ENCODE data around the gene UBR4. TPM values are rescaled to one million over a fixed set of nuclear protein-coding genes. Genes with fewer than 3 reads are reported as not detected.
A peak's percentile ranks its signal among the peaks of the same experiment; 100 is the strongest.

Gene UBR4
- total and polyA plus RNA-seq, 2 of the 8 experiments (the other 6 are each of a cell fraction or from before 2014, with no cell fraction given) = 139 to 152 TPM

DNA sequence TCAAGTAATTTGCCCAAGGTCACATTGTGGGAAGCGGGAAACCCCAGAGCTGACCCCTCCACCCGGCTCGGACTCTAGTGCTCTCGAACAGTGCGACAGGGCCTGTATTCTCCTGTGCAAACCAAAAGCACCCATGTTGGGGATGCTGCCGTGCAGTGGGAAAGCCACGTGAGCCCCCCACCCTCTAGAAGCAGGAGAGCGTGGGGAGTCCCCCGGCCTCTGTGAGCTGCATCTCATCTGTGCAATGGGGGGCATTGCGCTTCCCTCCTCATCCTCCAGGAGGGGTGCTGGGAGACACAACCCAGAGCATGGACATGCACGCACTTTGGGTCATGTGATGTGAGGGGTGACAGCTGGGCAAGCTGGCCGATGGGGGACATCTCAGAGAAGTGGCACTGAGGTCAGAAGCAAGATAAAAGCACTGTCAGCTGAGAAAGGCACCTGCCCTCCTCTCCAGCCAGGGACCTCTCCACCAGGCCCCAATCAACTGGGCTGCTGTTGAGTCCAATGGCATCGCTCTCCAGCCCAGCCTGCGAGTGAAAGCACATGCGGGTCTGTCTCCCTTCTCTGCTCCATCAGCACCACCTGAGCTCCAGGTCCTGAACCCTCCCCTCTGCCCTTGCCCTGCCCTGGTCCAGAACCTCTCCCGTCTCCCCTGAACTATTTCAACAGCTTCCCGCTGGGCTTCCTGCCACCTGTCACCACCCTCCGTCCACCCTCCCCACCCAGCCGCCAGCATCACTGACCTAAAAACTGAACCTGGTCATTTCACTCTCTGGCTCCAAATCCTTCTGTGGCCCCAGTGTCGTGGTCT lies 177.2 kb downstream of the UBR4 start:
- DNase-seq (ENCODE audit: low read depth in 1 of 2, low spot score in 2 of 2) = no peak
- no peaks in the 10 kb centered on the region for H3K9me3 ChIP-seq (ENCODE audit: insufficient read depth in 2 of 2, low read depth in 1 of 2, low read length in 1 of 2)
- no peaks in the 10 kb centered on the region for H3K79me2 ChIP-seq (ENCODE audit: control insufficient read depth in 1 of 2, insufficient read depth in 2 of 2, low read length in 2 of 2)
- no peaks in the 10 kb centered on the region for H3K79me1 ChIP-seq (ENCODE audit: low read depth, low read length)
- no peak overlapping the region for H2AFZ ChIP-seq (ENCODE audit: low read length)
- H4K5ac ChIP-seq (ENCODE audit: insufficient read length, low read depth, low read length) = no peak overlapping the region
- no peak overlapping the region for H3K14ac ChIP-seq (ENCODE audit: insufficient read length)
- POLR2A ChIA-PET (ENCODE audit: partially characterized antibody) = interaction anchor here (1.5 kb wide), 1 partner anchor 76 kb away, joined by 6 read pairs; the partner anchor contains the start of gene IFFO2
- H3K4me3 ChIP-seq (ENCODE audit: extremely low read depth in 1 of 4, insufficient read depth in 2 of 4, low read depth in 3 of 4, low read length in 4 of 4) = no peak overlapping the region
- H3K36me3 ChIP-seq (ENCODE audit: control insufficient read depth in 2 of 4, insufficient read depth in 4 of 4, low read length in 3 of 4) = no peaks in the 10 kb centered on the region
- H3K9ac ChIP-seq (replicated peaks in 1 of 4; ENCODE audit: extremely low read depth in 1 of 4, low read depth in 3 of 4, low read length in 3 of 4) = no peak overlapping the region
- CTCF ChIA-PET (ENCODE audit: partially characterized antibody) = interaction anchor here (1.0 to 1.8 kb wide), 11 partner anchors 8 to 149 kb away, joined by 3 to 7 read pairs (median 4); no protein-coding TSS in a partner anchor
- no peaks in the 10 kb centered on the region for H4K20me1 ChIP-seq (replicated peaks in 1 of 2; ENCODE audit: control insufficient read depth in 1 of 2, insufficient read depth in 2 of 2, low read length in 2 of 2)
- H2BK15ac ChIP-seq (ENCODE audit: low read length) = no peak overlapping the region
- no peak overlapping the region for H3K4me2 ChIP-seq (ENCODE audit: insufficient read depth in 1 of 2, low read depth in 2 of 2, low read length in 2 of 2)
- H3K27ac ChIP-seq (ENCODE audit: low read depth, low read length) = no peak overlapping the region
- no peak overlapping the region for H4K91ac ChIP-seq (replicated peaks; ENCODE audit: insufficient read length, low read length)
- H3K18ac ChIP-seq (ENCODE audit: extremely low read depth, low read length) = no peak overlapping the region
- 0 out of 2 replicates have a peak overlapping the region, but pooled peaks have one; percentile 30 for H2BK5ac ChIP-seq (ENCODE audit: low read depth, low read length)
- H3K56ac ChIP-seq (replicated peaks; ENCODE audit: insufficient read length, low read depth, low read length) = no peak overlapping the region
- no peak overlapping the region for H3K23ac ChIP-seq (ENCODE audit: insufficient read length)
- H2BK20ac ChIP-seq (ENCODE audit: low read length) = no peak overlapping the region
- 81% methylated on average over 20 of the region's 20 CpGs; no CpG with 5 or more reads in 1 of the 2 experiments for WGBS, 2 experiments (ENCODE audit: extremely low coverage in 1 of 2, insufficient coverage in 1 of 2, insufficient read length in 1 of 2, insufficient replicate concordance in 2 of 2, low coverage in 1 of 2, low lambda C conversion rate in 2 of 2, missing lambda C conversion rate in 1 of 2)
- no peaks in the 10 kb centered on the region; a peak in 1 of 7 replicates for H3K27me3 ChIP-seq (replicated peaks in 1 of 4; ENCODE audit: control insufficient read depth in 3 of 4, extremely low read depth in 1 of 4, insufficient read depth in 3 of 4, low read length in 3 of 4)
- no peak overlapping the region for H3K4ac ChIP-seq (replicated peaks; ENCODE audit: insufficient read length, low read depth, low read length)
- H2AK5ac ChIP-seq (ENCODE audit: low read depth, low read length) = no peak overlapping the region
- H4K8ac ChIP-seq (ENCODE audit: extremely low read depth, insufficient read depth, low read length) = peak overlapping the region; percentile 77
- peaks cover 0 to 2% (median 0%) of the 10 kb centered on the region in 4 experiments; a peak in 4 of 7 replicates for H3K4me1 ChIP-seq (replicated peaks in 1 of 4; ENCODE audit: control insufficient read depth in 3 of 4, insufficient read depth in 4 of 4, low read length in 3 of 4)
- 0 out of 2 replicates have a peak overlapping the region, but pooled peaks have one; percentile 39 for H2BK12ac ChIP-seq (ENCODE audit: low read depth, low read length)
- FAIRE-seq = no peak
- H2BK120ac ChIP-seq (replicated peaks; ENCODE audit: low read depth, low read length) = no peak overlapping the region
- H3K23me2 ChIP-seq (ENCODE audit: low read depth, low read length) = no peaks in the 10 kb centered on the region
- TF ChIP-seq, protein P1, sequence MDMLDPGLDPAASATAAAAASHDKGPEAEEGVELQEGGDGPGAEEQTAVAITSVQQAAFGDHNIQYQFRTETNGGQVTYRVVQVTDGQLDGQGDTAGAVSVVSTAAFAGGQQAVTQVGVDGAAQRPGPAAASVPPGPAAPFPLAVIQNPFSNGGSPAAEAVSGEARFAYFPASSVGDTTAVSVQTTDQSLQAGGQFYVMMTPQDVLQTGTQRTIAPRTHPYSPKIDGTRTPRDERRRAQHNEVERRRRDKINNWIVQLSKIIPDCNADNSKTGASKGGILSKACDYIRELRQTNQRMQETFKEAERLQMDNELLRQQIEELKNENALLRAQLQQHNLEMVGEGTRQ (IDR thresholded peaks at IDR 0.05; ENCODE audit: low read length) = 0 out of 2 replicates have a peak, but pooled peaks have one; percentile 30
- no peak for TF ChIP-seq BCL11A (IDR thresholded peaks at IDR 0.05; ENCODE audit: low read depth in 2 of 2, low read length in 2 of 2)
- no peak for TF ChIP-seq KDM1A (IDR thresholded peaks at IDR 0.05; ENCODE audit: borderline replicate concordance, low read length)
- TF ChIP-seq, protein P2, sequence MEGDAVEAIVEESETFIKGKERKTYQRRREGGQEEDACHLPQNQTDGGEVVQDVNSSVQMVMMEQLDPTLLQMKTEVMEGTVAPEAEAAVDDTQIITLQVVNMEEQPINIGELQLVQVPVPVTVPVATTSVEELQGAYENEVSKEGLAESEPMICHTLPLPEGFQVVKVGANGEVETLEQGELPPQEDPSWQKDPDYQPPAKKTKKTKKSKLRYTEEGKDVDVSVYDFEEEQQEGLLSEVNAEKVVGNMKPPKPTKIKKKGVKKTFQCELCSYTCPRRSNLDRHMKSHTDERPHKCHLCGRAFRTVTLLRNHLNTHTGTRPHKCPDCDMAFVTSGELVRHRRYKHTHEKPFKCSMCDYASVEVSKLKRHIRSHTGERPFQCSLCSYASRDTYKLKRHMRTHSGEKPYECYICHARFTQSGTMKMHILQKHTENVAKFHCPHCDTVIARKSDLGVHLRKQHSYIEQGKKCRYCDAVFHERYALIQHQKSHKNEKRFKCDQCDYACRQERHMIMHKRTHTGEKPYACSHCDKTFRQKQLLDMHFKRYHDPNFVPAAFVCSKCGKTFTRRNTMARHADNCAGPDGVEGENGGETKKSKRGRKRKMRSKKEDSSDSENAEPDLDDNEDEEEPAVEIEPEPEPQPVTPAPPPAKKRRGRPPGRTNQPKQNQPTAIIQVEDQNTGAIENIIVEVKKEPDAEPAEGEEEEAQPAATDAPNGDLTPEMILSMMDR (IDR thresholded peaks at IDR 0.05; ENCODE audit: control extremely low read depth in 1 of 3, insufficient read depth in 1 of 3, low read depth in 1 of 3, low read length in 3 of 3) = peak; percentile 5 to 38 (median 27); a peak in 2 of 4 replicates
- TF ChIP-seq KDM5A (IDR thresholded peaks at IDR 0.05; ENCODE audit: low read length) = no peak
